ENCODE data around the gene LRRC14B.

Gene LRRC14B

GRCh38 chr5:144941-145340 is 46.4 kb upstream of the LRRC14B start:
- Histone ChIP-seq H3K9me3 (ENCODE audit: control insufficient read depth, insufficient read depth, low read depth, low read length) (peaks cover 4% of the 10 kb centered on the region), H3K36me3 (ENCODE audit: control insufficient read depth in 2 of 2, insufficient read depth in 1 of 2, low read length in 2 of 2) (peaks cover 0 to 11% of the 10 kb centered on the region in 2 experiments; a peak in 2 of 3 replicates)

DNA sequence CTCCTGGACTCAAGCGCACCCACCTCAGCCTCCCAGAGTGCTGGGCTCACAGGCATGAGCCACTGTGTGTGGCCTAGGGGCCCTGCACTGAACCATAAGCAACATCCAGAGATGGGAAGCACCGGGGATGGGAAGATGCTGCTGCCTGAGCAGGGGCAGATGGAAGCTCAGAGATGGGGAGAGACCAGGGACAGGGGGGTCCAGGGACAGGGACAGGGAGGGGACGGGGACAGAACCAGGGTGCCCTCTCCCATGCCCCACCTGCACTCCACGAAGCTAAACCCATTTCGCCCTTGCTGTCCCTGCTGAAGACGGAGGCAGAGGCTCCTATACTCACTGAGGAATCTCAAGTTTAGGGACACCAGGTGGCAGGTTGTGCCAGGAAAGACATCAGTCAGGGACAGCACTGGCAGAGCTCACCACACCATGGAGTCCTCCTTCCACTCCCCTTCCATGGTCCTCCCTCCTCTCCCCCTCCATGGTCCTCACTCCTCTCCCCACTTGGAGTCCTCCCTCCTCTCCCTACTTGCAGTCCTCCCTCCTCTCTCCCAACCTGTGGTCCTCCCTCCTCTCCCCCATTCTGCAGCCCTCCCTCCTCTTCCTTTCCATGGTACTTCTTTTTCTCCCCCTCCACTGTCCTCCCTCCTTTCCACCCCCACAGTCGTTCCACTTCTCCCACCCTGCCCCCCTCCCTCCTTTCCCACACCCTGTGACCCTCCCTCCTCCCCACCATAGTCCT is 45.5 kb upstream of the LRRC14B start:
- CTCF ChIA-PET = interaction anchor here (1.0 kb wide), 1 partner anchor 285 kb away, joined by 4 read pairs; no protein-coding TSS in a partner anchor
- H3K9me3 ChIP-seq (ENCODE audit: control insufficient read depth, insufficient read depth, low read depth, low read length) = peaks cover 4% of the 10 kb centered on the region
- TF ChIP-seq, protein P1, sequence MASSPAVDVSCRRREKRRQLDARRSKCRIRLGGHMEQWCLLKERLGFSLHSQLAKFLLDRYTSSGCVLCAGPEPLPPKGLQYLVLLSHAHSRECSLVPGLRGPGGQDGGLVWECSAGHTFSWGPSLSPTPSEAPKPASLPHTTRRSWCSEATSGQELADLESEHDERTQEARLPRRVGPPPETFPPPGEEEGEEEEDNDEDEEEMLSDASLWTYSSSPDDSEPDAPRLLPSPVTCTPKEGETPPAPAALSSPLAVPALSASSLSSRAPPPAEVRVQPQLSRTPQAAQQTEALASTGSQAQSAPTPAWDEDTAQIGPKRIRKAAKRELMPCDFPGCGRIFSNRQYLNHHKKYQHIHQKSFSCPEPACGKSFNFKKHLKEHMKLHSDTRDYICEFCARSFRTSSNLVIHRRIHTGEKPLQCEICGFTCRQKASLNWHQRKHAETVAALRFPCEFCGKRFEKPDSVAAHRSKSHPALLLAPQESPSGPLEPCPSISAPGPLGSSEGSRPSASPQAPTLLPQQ (tag by site-specific recombination; IDR thresholded peaks at IDR 0.05) = no peak
- TF ChIP-seq ZNF449 (tag by site-specific recombination; IDR thresholded peaks at IDR 0.05) (no peak), ZNF510 (tag by site-specific recombination; IDR thresholded peaks at IDR 0.05; ENCODE audit: insufficient replicate concordance) (no peak), ZNF311 (tag by site-specific recombination; IDR thresholded peaks at IDR 0.05; ENCODE audit: borderline replicate concordance) (no peak), ZSCAN30 (tag by site-specific recombination; IDR thresholded peaks at IDR 0.05) (no peak), ZNF169 (tag by site-specific recombination; IDR thresholded peaks at IDR 0.05) (no peak), ZNF404 (tag by site-specific recombination; IDR thresholded peaks at IDR 0.05) (no peak), ZNF121 (tag by site-specific recombination; IDR thresholded peaks at IDR 0.05) (no peak), ZNF558 (tag by site-specific recombination; IDR thresholded peaks at IDR 0.05) (no peak), ZNF768 (tag by site-specific recombination; IDR thresholded peaks at IDR 0.05) (no peak)
- TF ChIP-seq, protein P2, sequence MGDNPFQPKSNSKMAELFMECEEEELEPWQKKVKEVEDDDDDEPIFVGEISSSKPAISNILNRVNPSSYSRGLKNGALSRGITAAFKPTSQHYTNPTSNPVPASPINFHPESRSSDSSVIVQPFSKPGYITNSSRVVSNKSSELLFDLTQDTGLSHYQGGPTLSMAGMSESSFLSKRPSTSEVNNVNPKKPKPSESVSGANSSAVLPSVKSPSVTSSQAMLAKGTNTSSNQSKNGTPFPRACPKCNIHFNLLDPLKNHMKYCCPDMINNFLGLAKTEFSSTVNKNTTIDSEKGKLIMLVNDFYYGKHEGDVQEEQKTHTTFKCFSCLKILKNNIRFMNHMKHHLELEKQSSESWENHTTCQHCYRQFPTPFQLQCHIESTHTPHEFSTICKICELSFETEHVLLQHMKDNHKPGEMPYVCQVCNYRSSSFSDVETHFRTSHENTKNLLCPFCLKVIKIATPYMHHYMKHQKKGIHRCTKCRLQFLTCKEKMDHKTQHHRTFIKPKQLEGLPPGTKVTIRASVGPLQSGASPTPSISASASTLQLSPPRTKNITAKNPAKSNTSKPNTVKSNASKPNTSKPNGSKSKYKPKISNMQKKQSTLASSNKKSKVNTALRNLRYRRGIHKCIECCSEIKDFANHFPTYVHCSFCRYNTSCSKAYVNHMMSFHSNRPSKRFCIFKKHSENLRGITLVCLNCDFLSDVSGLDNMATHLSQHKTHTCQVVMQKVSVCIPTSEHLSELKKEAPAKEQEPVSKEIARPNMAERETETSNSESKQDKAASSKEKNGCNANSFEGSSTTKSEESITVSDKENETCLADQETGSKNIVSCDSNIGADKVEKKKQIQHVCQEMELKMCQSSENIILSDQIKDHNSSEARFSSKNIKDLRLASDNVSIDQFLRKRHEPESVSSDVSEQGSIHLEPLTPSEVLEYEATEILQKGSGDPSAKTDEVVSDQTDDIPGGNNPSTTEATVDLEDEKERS (tag by site-specific recombination; IDR thresholded peaks at IDR 0.05) = no peak
- no peak overlapping the region for H3K27ac ChIP-seq (ENCODE audit: extremely low read depth, low read depth, low read length)
- H3K36me3 ChIP-seq (ENCODE audit: control insufficient read depth in 2 of 2, insufficient read depth in 1 of 2, low read length in 2 of 2) = peaks cover 0 to 11% of the 10 kb centered on the region in 2 experiments; a peak in 2 of 3 replicates
- POLR2A ChIA-PET = no interaction called here
- no peaks in the 10 kb centered on the region for H3K4me1 ChIP-seq (ENCODE audit: control insufficient read depth, insufficient read depth, low read length)
- no peak overlapping the region for H3K4me3 ChIP-seq (ENCODE audit: low read depth, low read length)

More at GRCh38 chr5:144941-145340, 46.4 kb upstream of the LRRC14B start:
- TF ChIP-seq KLF16 (tag by site-specific recombination; IDR thresholded peaks at IDR 0.05) (no peak), ZFP69B (tag by site-specific recombination; IDR thresholded peaks at IDR 0.05) (no peak), ZSCAN18 (tag by site-specific recombination; IDR thresholded peaks at IDR 0.05) (no peak), YY2 (tag by site-specific recombination; IDR thresholded peaks at IDR 0.05) (no peak), ZNF670 (tag by site-specific recombination; IDR thresholded peaks at IDR 0.05; ENCODE audit: low read depth) (no peak), ZNF324 (tag by site-specific recombination; IDR thresholded peaks at IDR 0.05) (no peak), ZBTB44 (tag by site-specific recombination; IDR thresholded peaks at IDR 0.05) (no peak)
- H3K4me1 ChIP-seq (ENCODE audit: control insufficient read depth, insufficient read depth, low read length) = no peaks in the 10 kb centered on the region
- POLR2A ChIA-PET = no interaction called here
- no peak overlapping the region for H3K4me3 ChIP-seq (ENCODE audit: low read depth, low read length)
- H3K27ac ChIP-seq (ENCODE audit: extremely low read depth, low read depth, low read length) = no peak overlapping the region
- CTCF ChIA-PET = interaction anchor here (1.0 kb wide), 1 partner anchor 286 kb away, joined by 4 read pairs; no protein-coding TSS in a partner anchor
